MCF 10A (cell line): ENCODE measurements around the gene PDCD1. TPM values are rescaled to one million over a fixed set of nuclear protein-coding genes. Genes with fewer than 3 reads are reported as not detected.

ENCODE experiments used
- BruUV-seq: library from RNA; stranded (reverse); fragments of 400-500 nt; replicated peaks from 2 replicates; lab custom pipeline; 2021; lab: Mats Ljungman, UMichigan
- CTCF ChIA-PET: fragments of 300-600 bp; sonication (Branson Sonifier 250); formaldehyde crosslinking; extraction: SDS; loops from one replicate; lab custom pipeline; 2021; ENCODE audit warnings: antibody characterized with exemption, inconsistent platforms; lab: Yijun Ruan, JAX
- POLR2A ChIA-PET: fragments of 300-600, 350-650 bp; sonication (Branson Sonifier 250); formaldehyde crosslinking; extraction: SDS; loops from one replicate; lab custom pipeline; 2020; ENCODE audit warnings: antibody characterized with exemption, inconsistent platforms; lab: Yijun Ruan, JAX
- DNase-seq: peaks from one replicate; pipeline ENCODE4 v3.0.0-alpha.2; 2018; ENCODE audit not compliant: unreplicated experiment
- H3K27ac Mint-ChIP-seq: one replicate; pipeline ENCODE4 v1.8.0; 2022; ENCODE audit warnings: mild to moderate bottlenecking, low read depth, mixed read lengths; ENCODE audit not compliant: unreplicated experiment
- H3K27me3 Mint-ChIP-seq: one replicate; pipeline ENCODE4 v1.8.0; 2022; ENCODE audit warnings: mixed read lengths; ENCODE audit not compliant: insufficient read depth, unreplicated experiment
- H3K36me3 Mint-ChIP-seq: one replicate; pipeline ENCODE4 v1.8.0; 2022; ENCODE audit warnings: mild to moderate bottlenecking, moderate library complexity, mixed read lengths; ENCODE audit not compliant: insufficient read depth, unreplicated experiment
- H3K4me1 Mint-ChIP-seq: one replicate; pipeline ENCODE4 v1.8.0; 2022; ENCODE audit warnings: mixed read lengths; ENCODE audit not compliant: insufficient read depth, unreplicated experiment
- H3K4me3 Mint-ChIP-seq: one replicate; pipeline ENCODE4 v1.8.0; 2022; ENCODE audit warnings: mild to moderate bottlenecking, moderate library complexity, mixed read lengths; ENCODE audit not compliant: unreplicated experiment
- H3K9me3 Mint-ChIP-seq: one replicate; pipeline ENCODE4 v1.8.0; 2022; ENCODE audit warnings: mixed read lengths; ENCODE audit not compliant: unreplicated experiment
- CTCF ChIP-seq: fragments of 200-600 bp; IDR thresholded peaks from one replicate; pipeline ENCODE4 v1.8.0; 2022; ENCODE audit warnings: antibody characterized with exemption, mild to moderate bottlenecking; ENCODE audit not compliant: unreplicated experiment
- intact Hi-C: fragments of 100-400 bp; cut with micrococcal nuclease; formaldehyde crosslinking; loops from 2 replicates; pipeline ENCODE4 v1.14.1; 2022
- total RNA-seq: library from RNA; stranded (reverse); gene quantifications from 2 replicates; pipeline ENCODE4 v1.2.3, GENCODE V29; 2022

PDCD1 gene
- total RNA-seq, 1 experiment from 2014 or later = not detected

DNA sequence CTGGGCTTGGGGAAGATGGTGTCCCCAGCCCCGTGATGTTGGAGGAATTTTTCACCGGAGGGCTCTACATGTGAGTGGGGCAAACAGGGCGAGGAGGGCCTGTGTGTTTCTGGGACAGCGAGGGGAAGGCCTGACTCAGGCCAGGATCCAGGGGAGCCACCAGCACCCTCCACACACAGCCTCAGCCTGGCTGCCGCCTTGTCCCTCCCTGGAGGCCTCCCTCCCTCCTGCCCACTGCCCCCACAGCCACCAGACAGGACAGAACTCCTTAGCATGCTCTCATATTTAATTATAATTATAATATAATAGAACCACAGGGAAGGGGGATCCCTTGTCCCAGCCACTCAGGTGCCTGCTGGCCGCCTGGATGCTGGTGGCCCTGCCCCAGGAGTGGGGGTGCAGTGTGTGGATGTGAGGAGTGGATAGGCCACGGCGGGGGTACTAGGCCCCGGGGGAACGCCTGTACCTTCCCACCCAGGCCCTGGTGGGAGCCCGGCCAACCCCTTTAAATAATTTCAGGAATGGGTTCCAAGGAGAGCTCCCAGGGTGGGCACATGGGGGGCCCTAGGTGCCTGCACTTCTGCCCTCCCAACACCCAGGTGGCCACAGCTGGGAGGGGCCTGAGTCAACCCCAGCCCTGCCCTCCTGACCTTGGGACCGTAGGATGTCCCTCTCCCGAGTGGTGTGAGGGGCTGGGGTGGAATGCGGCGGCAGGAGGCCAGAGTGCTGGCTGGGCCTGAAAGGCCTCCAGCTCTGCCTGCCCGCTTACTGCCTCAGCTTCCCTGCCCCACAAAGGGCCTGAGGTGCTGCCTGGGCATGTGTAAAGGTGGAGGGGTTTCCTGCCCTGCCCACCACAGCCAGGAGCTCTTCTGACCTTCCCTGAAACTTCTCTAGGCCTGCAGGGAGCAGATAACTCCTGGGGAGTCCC lies 8.8 kb downstream of the PDCD1 start:
- intact Hi-C loops = no loop called here
- Mint-ChIP-seq H3K9me3 (no peaks in the 10 kb centered on the region), H3K4me1 (no peaks in the 10 kb centered on the region), H3K36me3 (no peaks in the 10 kb centered on the region), H3K27me3 (peaks cover 23% of the 10 kb centered on the region), H3K4me3 (no peak overlapping the region), H3K27ac (no peak overlapping the region)
- TF ChIP-seq CTCF = no peak
- ChIA-PET CTCF (interaction anchor here (0.6 kb wide), 1 partner anchor 175 kb away, joined by 3 read pairs; no protein-coding TSS in a partner anchor), POLR2A (no interaction called here)
- BruUV-seq = no TSS peak
- DNase-seq = no peak

DNA sequence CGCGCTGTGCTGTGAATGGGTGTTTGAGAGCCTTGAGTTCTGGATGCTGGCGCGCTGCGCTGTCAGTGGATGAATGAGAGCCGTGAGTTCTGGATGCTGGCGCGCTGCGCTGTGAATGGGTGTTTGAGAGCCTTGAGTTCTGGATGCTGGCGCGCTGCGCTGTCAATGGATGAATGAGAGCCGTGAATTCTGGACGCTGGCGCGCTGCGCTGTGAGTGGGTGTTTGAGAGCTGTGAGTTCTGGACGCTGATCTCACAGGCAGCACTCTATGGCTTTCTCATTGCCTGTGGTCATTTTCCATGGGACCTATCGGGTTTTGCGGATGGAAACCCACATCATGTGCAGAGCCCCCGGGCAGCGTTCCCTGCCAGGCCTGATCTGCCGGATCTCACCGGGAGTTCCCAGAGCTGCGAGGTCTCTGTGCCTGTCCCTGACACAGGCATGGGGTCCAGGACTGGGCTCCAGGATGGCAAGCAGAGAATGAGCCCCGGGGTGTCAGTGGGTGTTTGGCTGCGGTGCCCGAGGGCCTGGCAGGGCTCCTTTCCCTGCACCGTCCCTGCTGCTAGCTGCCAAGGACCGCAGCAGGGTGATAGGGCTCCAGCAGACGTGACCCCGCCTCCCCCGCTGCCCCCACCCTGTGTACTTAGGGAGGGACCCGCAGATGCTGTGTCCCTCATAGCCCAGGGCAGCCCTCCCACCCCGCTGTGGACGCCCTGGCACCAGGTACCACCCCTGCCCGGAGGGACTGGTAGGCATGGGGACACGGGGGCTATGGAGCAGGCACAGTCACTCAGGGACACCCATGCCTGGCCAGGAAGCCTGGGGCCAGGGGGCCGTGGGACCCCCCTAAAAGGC lies 9.7 kb downstream of the PDCD1 start:
- no peaks in the 10 kb centered on the region for H3K9me3 Mint-ChIP-seq
- intact Hi-C loops = no loop called here
- ChIA-PET POLR2A (no interaction called here), CTCF (no interaction called here)
- no peak overlapping the region for H3K4me3 Mint-ChIP-seq
- no TSS peak for BruUV-seq
- no peak overlapping the region for H3K27ac Mint-ChIP-seq
- H3K36me3 Mint-ChIP-seq = no peaks in the 10 kb centered on the region
- no peak for TF ChIP-seq CTCF
- no peaks in the 10 kb centered on the region for H3K4me1 Mint-ChIP-seq
- H3K27me3 Mint-ChIP-seq = peaks cover 24% of the 10 kb centered on the region
- DNase-seq = no peak

DNA sequence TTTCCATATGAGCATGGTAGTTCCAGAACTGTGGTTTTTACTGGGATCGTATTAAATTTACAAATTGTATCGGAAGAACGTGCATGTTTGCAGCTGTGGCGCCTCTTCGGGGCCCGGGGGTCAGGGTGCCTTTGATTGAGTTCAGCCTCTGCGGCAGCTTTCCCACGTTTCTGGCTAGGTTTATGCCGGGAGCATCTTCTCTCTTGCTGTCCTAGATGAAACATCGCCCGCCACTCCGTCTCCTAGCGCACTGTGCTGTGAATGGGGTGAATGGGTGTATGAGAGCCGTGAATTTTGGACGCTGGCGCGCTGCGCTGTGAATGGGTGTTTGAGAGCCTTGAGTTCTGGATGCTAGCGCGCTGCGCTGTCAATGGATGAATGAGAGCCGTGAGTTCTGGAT lies 12.3 kb downstream of the PDCD1 start:
- DNase-seq = no peak
- H3K27ac Mint-ChIP-seq = no peak overlapping the region
- no TSS peak for BruUV-seq
- H3K4me3 Mint-ChIP-seq = no peak overlapping the region
- ChIA-PET CTCF (no interaction called here), POLR2A (no interaction called here)
- TF ChIP-seq CTCF = no peak
- intact Hi-C loops = no loop called here
- H3K9me3 Mint-ChIP-seq = no peaks in the 10 kb centered on the region
- H3K4me1 Mint-ChIP-seq = no peaks in the 10 kb centered on the region
- H3K36me3 Mint-ChIP-seq = no peaks in the 10 kb centered on the region
- H3K27me3 Mint-ChIP-seq = peaks cover 24% of the 10 kb centered on the region
